H1 (cell line): ENCODE data around the gene TXNRD3. TPM values are rescaled to one million over a fixed set of nuclear protein-coding genes. Genes with fewer than 3 reads are reported as not detected.
A peak's percentile ranks its signal among the peaks of the same experiment; 100 is the strongest.

ENCODE experiments used
- CTCF ChIA-PET: fragments of 300-600 bp; sonication (Branson Sonifier 250); formaldehyde crosslinking; loops from one replicate; lab custom pipeline; 2021; ENCODE audit not compliant: partially characterized antibody; lab: Charles Lee
- POLR2A ChIA-PET: fragments of 300-600 bp; sonication (Branson Sonifier 250); formaldehyde crosslinking; loops from one replicate; lab custom pipeline; 2021; ENCODE audit warnings: inconsistent platforms; ENCODE audit not compliant: partially characterized antibody; lab: Charles Lee
- DNase-seq, 2 experiments: peaks; one replicate each; pipeline versions ENCODE4 v3.0.0 to v3.0.0-alpha.2; 2010 to 2022; ENCODE audit warnings: low spot score in 2 of 2, low read depth in 1 of 2, mixed read lengths in 1 of 2
- FAIRE-seq: peaks from 2 replicates; lab custom pipeline; 2011; peaks lifted over from hg19 to GRCh38; lab: Jason Lieb, UNC
- H2AFZ ChIP-seq: 2 replicates; pipeline ENCODE4 v1.8.1; 2012; ENCODE audit warnings: low read length, inconsistent platforms
- H2AK5ac ChIP-seq: 2 replicates; pipeline ENCODE4 v1.6.1; 2013; ENCODE audit warnings: low read depth, low read length
- H2BK120ac ChIP-seq: replicated peaks from 2 replicates; pipeline ENCODE3; 2013; ENCODE audit warnings: low read depth, low read length, inconsistent platforms
- H2BK12ac ChIP-seq: 2 replicates; pipeline ENCODE4 v1.6.1; 2013; ENCODE audit warnings: low read depth, low read length
- H2BK15ac ChIP-seq: 2 replicates; pipeline ENCODE4 v1.6.1; 2013; ENCODE audit warnings: low read length
- H2BK20ac ChIP-seq: 2 replicates; pipeline ENCODE4 v1.6.1; 2013; ENCODE audit warnings: low read length
- H2BK5ac ChIP-seq: 2 replicates; pipeline ENCODE4 v1.6.1; 2013; ENCODE audit warnings: low read depth, low read length
- H3K14ac ChIP-seq: 2 replicates; pipeline ENCODE4 v1.6.1; 2013; ENCODE audit warnings: inconsistent platforms; ENCODE audit not compliant: insufficient read length
- H3K18ac ChIP-seq: 2 replicates; pipeline ENCODE4 v1.6.1; 2013; ENCODE audit warnings: low read length; ENCODE audit errors: extremely low read depth
- H3K23ac ChIP-seq: 2 replicates; pipeline ENCODE4 v1.6.1; 2013; ENCODE audit warnings: inconsistent platforms; ENCODE audit not compliant: insufficient read length
- H3K23me2 ChIP-seq: 2 replicates; pipeline ENCODE4 v1.6.1; 2013; ENCODE audit warnings: low read depth, low read length
- H3K27ac ChIP-seq: 2 replicates; pipeline ENCODE4 v1.6.1; 2011; ENCODE audit warnings: low read depth, low read length, inconsistent platforms
- H3K27me3 ChIP-seq, 4 experiments: replicated peaks in 1 of 4; 1 replicate in 1 of 4; 2 replicates in 3 of 4; pipeline versions ENCODE4 v1.6.1 to v1.8.1; 2011 to 2013; ENCODE audit warnings: low read length in 3 of 4, mild to moderate bottlenecking in 3 of 4, inconsistent platforms in 2 of 4, mixed read lengths in 2 of 4, moderate library complexity in 1 of 4; ENCODE audit not compliant: control insufficient read depth in 3 of 4, insufficient read depth in 3 of 4; ENCODE audit errors: extremely low read depth in 1 of 4
- H3K36me3 ChIP-seq, 4 experiments: 2 replicates each; pipeline versions ENCODE4 v1.6.1 to v1.8.1; 2011 to 2013; ENCODE audit warnings: mild to moderate bottlenecking in 4 of 4, low read length in 3 of 4, moderate library complexity in 2 of 4, control low read depth in 1 of 4, inconsistent platforms in 1 of 4; ENCODE audit not compliant: insufficient read depth in 4 of 4, control insufficient read depth in 2 of 4
- H3K4ac ChIP-seq: replicated peaks from 2 replicates; pipeline ENCODE3; 2013; ENCODE audit warnings: low read length, low read depth, mixed read lengths, inconsistent platforms; ENCODE audit not compliant: insufficient read length
- H3K4me1 ChIP-seq, 4 experiments: replicated peaks in 1 of 4; 1 replicate in 1 of 4; 2 replicates in 3 of 4; pipeline versions ENCODE4 v1.6.1 to v1.8.1; 2011 to 2013; ENCODE audit warnings: low read length in 3 of 4, inconsistent platforms in 2 of 4, mixed read lengths in 1 of 4; ENCODE audit not compliant: insufficient read depth in 4 of 4, control insufficient read depth in 3 of 4
- H3K4me2 ChIP-seq, 2 experiments: 2 replicates each; pipeline versions ENCODE4 v1.6.1 to v1.8.1; 2011 to 2013; ENCODE audit warnings: low read depth in 2 of 2, low read length in 2 of 2, control low read depth in 1 of 2, inconsistent platforms in 1 of 2, mild to moderate bottlenecking in 1 of 2; ENCODE audit not compliant: insufficient read depth in 1 of 2
- H3K4me3 ChIP-seq, 4 experiments: fragments of 200-600, 300-600 bp in 1 of 4; sonication (generic), shearing (Covaris generic), sonication (Bioruptor Twin) in 1 of 4; 2 replicates each; pipeline versions ENCODE4 v1.5.1 to v1.8.1; 2011 to 2016; ENCODE audit warnings: low read length in 4 of 4, low read depth in 3 of 4, control low read depth in 2 of 4, inconsistent platforms in 2 of 4, mild to moderate bottlenecking in 2 of 4, mixed read lengths in 1 of 4, moderate library complexity in 1 of 4; ENCODE audit not compliant: insufficient read depth in 2 of 4; ENCODE audit errors: extremely low read depth in 1 of 4
- H3K56ac ChIP-seq: replicated peaks from 2 replicates; pipeline ENCODE3; 2013; ENCODE audit warnings: low read depth, mild to moderate bottlenecking, mixed read lengths, low read length, inconsistent platforms; ENCODE audit not compliant: insufficient read length
- H3K79me1 ChIP-seq: 2 replicates; pipeline ENCODE4 v1.6.1; 2013; ENCODE audit warnings: low read depth, low read length, control low read depth
- H3K79me2 ChIP-seq, 2 experiments: 2 replicates each; pipeline versions ENCODE4 v1.6.1 to v1.8.1; 2012 to 2013; ENCODE audit warnings: low read length in 2 of 2, mild to moderate bottlenecking in 2 of 2, inconsistent platforms in 1 of 2; ENCODE audit not compliant: insufficient read depth in 2 of 2, control insufficient read depth in 1 of 2
- H3K9ac ChIP-seq, 4 experiments: replicated peaks in 1 of 4; 1 replicate in 1 of 4; 2 replicates in 3 of 4; pipeline versions ENCODE4 v1.6.1 to v1.8.1; 2011 to 2013; ENCODE audit warnings: low read depth in 3 of 4, low read length in 3 of 4, control low read depth in 2 of 4, mild to moderate bottlenecking in 2 of 4, moderate library complexity in 2 of 4, inconsistent platforms in 1 of 4; ENCODE audit errors: extremely low read depth in 1 of 4
- H3K9me3 ChIP-seq, 2 experiments: 2 replicates each; pipeline versions ENCODE4 v1.6.1 to v1.8.1; 2012 to 2013; ENCODE audit warnings: mild to moderate bottlenecking in 2 of 2, moderate library complexity in 2 of 2, control low read depth in 1 of 2, inconsistent platforms in 1 of 2, low read depth in 1 of 2, low read length in 1 of 2, mixed read lengths in 1 of 2; ENCODE audit not compliant: insufficient read depth in 2 of 2
- H4K20me1 ChIP-seq, 2 experiments: replicated peaks in 1 of 2; 2 replicates each; pipeline versions ENCODE3 to v1.8.1; 2011 to 2013; ENCODE audit warnings: inconsistent platforms in 2 of 2, low read length in 2 of 2, mild to moderate bottlenecking in 1 of 2; ENCODE audit not compliant: insufficient read depth in 2 of 2, control insufficient read depth in 1 of 2
- H4K5ac ChIP-seq: 2 replicates; pipeline ENCODE4 v1.6.1; 2013; ENCODE audit warnings: low read length, low read depth, mixed read lengths, inconsistent platforms; ENCODE audit not compliant: insufficient read length
- H4K8ac ChIP-seq: 2 replicates; pipeline ENCODE4 v1.8.0; 2013; ENCODE audit warnings: mild to moderate bottlenecking, moderate library complexity, low read length, inconsistent platforms; ENCODE audit not compliant: insufficient read depth; ENCODE audit errors: extremely low read depth
- H4K91ac ChIP-seq: replicated peaks from 2 replicates; pipeline ENCODE3; 2013; ENCODE audit warnings: low read length, mixed read lengths, inconsistent platforms; ENCODE audit not compliant: insufficient read length
- CBX5 ChIP-seq: fragments of 300-800, 300-1000 bp; sonication (generic); IDR thresholded peaks from 2 replicates; pipeline ENCODE4 v1.7.1; 2016; ENCODE audit warnings: antibody characterized with exemption, low read length, low read depth
- CHD1 ChIP-seq: IDR thresholded peaks from 2 replicates; pipeline ENCODE4 v1.6.1; 2012; ENCODE audit warnings: low read depth, low read length, improper control_type of control experiment
- EP300 ChIP-seq, 2 experiments: IDR thresholded peaks; 1 replicate in 1 of 2; 2 replicates in 1 of 2; pipeline ENCODE4 v1.6.1; 2011 to 2012; ENCODE audit warnings: low read depth in 2 of 2, low read length in 2 of 2, mild to moderate bottlenecking in 2 of 2, borderline replicate concordance in 1 of 2, inconsistent platforms in 1 of 2, moderate library complexity in 1 of 2
- HDAC6 ChIP-seq: IDR thresholded peaks from one replicate; pipeline ENCODE4 v1.7.1; 2012; ENCODE audit warnings: low read depth, mild to moderate bottlenecking, inconsistent platforms, low read length, moderate library complexity
- KDM5A ChIP-seq: fragments of 200-600 bp; IDR thresholded peaks from 2 replicates; pipeline ENCODE4 v1.7.1; 2012; ENCODE audit warnings: mild to moderate bottlenecking, low read length, inconsistent platforms, mixed read lengths
- POLR2AphosphoS5 ChIP-seq: IDR thresholded peaks from 2 replicates; pipeline ENCODE4 v1.6.1; 2011; ENCODE audit warnings: low read depth, low read length
- SAP30 ChIP-seq: fragments of 300-600 bp; sonication (generic); IDR thresholded peaks from 2 replicates; pipeline ENCODE4 v1.7.1; 2012; ENCODE audit warnings: low read length, moderate library complexity, mild to moderate bottlenecking, inconsistent platforms; ENCODE audit not compliant: insufficient read depth, insufficient replicate concordance
- SIX5 ChIP-seq: IDR thresholded peaks from 2 replicates; pipeline ENCODE4 v1.6.1; 2011; ENCODE audit warnings: mild to moderate bottlenecking, low read depth, low read length
- SP4 ChIP-seq: IDR thresholded peaks from 2 replicates; pipeline ENCODE4 v1.6.1; 2012; ENCODE audit warnings: low read length, inconsistent platforms
- SUZ12 ChIP-seq: fragments of 200-600 bp; sonication (generic); IDR thresholded peaks from 2 replicates; pipeline ENCODE4 v1.6.1; 2012; ENCODE audit warnings: mild to moderate bottlenecking, inconsistent platforms, low read length, moderate library complexity, mixed read lengths
- TAF1 ChIP-seq: IDR thresholded peaks from 2 replicates; pipeline ENCODE4 v1.6.1; 2011; ENCODE audit warnings: mild to moderate bottlenecking, low read depth, low read length
- TAF7 ChIP-seq: optimal IDR thresholded peaks from 2 replicates; pipeline ENCODE3; 2011; ENCODE audit warnings: low read depth, mild to moderate bottlenecking, inconsistent platforms, low read length, moderate library complexity, borderline replicate concordance
- TEAD4 ChIP-seq: IDR thresholded peaks from 2 replicates; pipeline ENCODE4 v1.6.1; 2012; ENCODE audit warnings: low read depth, low read length, inconsistent platforms, mixed read lengths
- WGBS, 2 experiments: shearing (Covaris generic) in 1 of 2; methylation state at CpG; one replicate each; pipeline versions ENCODE4 v1.1.6 to v1.1.7; 2013 to 2015; ENCODE audit warnings: low lambda C conversion rate in 2 of 2, mixed read lengths in 2 of 2, inconsistent platforms in 1 of 2, low coverage in 1 of 2, missing lambda C conversion rate in 1 of 2; ENCODE audit not compliant: insufficient replicate concordance in 2 of 2, insufficient coverage in 1 of 2, insufficient read length in 1 of 2; ENCODE audit errors: extremely low coverage in 1 of 2, missing lambda C conversion rate in 1 of 2; 5-methylcytosine and 5-hydroxymethylcytosine counted together
- polyA plus RNA-seq, 7 experiments: library from polyadenylated mRNA; depleted of rRNA in 3 of 7; stranded (reverse) in 5 of 7; unstranded in 2 of 7; fragments of >200 nt in 5 of 7; fragments of 200-250 nt in 2 of 7; gene quantifications; 1 replicate in 5 of 7; 2 replicates in 1 of 7; 4 replicates in 1 of 7; pipeline versions ENCODE4 v1.2.1 to v1.2.3, GENCODE V29; 2011 to 2013; ENCODE audit warnings: missing spikeins in 2 of 7, mixed read lengths in 2 of 7
- total RNA-seq: library from RNA; stranded (reverse); fragmentation: NEBNext Ultra II Directional; extraction: Animal tissue kit (Norgen Biotek cat#: 25700); gene quantifications from 2 replicates; pipeline ENCODE4 v1.2.1, GENCODE V29; 2021

TXNRD3 gene
- total and polyA plus RNA-seq, 2 of the 8 experiments (the other 6 are each of a cell fraction or from before 2014, with no cell fraction given) = 3.4 to 4.3 TPM

- Histone ChIP-seq H3K4me3 (no peak overlapping the region), H3K36me3 (no peaks in the 10 kb centered on the region), H3K4ac (no peak overlapping the region), H3K9me3 (no peaks in the 10 kb centered on the region; a peak in 1 of 4 replicates), H2AK5ac (no peak overlapping the region), H3K4me2 (no peak overlapping the region), H3K23ac (no peak overlapping the region), H4K8ac (no peak overlapping the region), H3K23me2 (no peaks in the 10 kb centered on the region; the same call in 1 of the 2 replicates), H3K56ac (no peak overlapping the region), H3K79me2 (no peaks in the 10 kb centered on the region), H2BK15ac (no peak overlapping the region), H2BK12ac (no peak overlapping the region), H3K4me1 (peaks cover 0 to 2% (median 0%) of the 10 kb centered on the region in 4 experiments; a peak in 1 of 7 replicates), H4K91ac (no peak overlapping the region), H3K27ac (no peak overlapping the region), H2BK20ac (no peak overlapping the region), H4K20me1 (no peaks in the 10 kb centered on the region), H3K9ac (no peak overlapping the region), H3K14ac (no peak overlapping the region), H2BK5ac (no peak overlapping the region), H3K79me1 (no peaks in the 10 kb centered on the region), H3K18ac (no peak overlapping the region), H2BK120ac (no peak overlapping the region), H3K27me3 (0 out of 7 replicates have a peak, but pooled peaks cover 0 to 2% (median 0%) of the 10 kb centered on the region in 4 experiments)
- POLR2A ChIA-PET = no interaction called here
- FAIRE-seq (no peak), DNase-seq (peak in 1 of 2 experiments; percentile 26)
- WGBS, 2 experiments = 93% methylated on average over 5 of the region's 5 CpGs; no CpG with 5 or more reads in 1 of the 2 experiments
- CTCF ChIA-PET = interaction anchor here (0.6 to 1.4 kb wide), 4 partner anchors 8 to 174 kb away, joined by 3 read pairs; no protein-coding TSS in a partner anchor
- TF ChIP-seq POLR2AphosphoS5 (no peak), EP300 (IDR thresholded peaks at IDR 0.05; ENCODE audit: borderline replicate concordance in 1 of 2, low read depth in 2 of 2, low read length in 2 of 2) (no peak), SP4 (no peak), CBX5 (no peak), KDM5A (no peak), SIX5 (no peak), TEAD4 (no peak), SUZ12 (no peak), TAF1 (no peak), SAP30 (no peak), TAF7 (no peak), HDAC6 (no peak), CHD1 (no peak)
- TF ChIP-seq, all 59 proteins: peak for 0
- Histone ChIP-seq H2AFZ (no peak overlapping the region), H4K5ac (no peak overlapping the region)
Measured at GRCh38 chr3:126696701-126697267, 41.9 kb upstream of the TXNRD3 start.
